PC-9 (cell line): ENCODE measurements around the gene LYPD3. TPM values are rescaled to one million over a fixed set of nuclear protein-coding genes. Genes with fewer than 3 reads are reported as not detected.

Source experiments
- BruUV-seq: library from RNA; stranded (reverse); fragments of 400-500 nt; replicated peaks from 2 replicates; lab custom pipeline; 2021; lab: Mats Ljungman, UMichigan
- CTCF ChIA-PET: fragments of 300-600 bp; sonication (Branson Sonifier 250); formaldehyde crosslinking; loops from one replicate; lab custom pipeline; 2022; ENCODE audit warnings: antibody characterized with exemption; lab: Charles Lee
- POLR2A ChIA-PET: fragments of 300-600 bp; sonication (Branson Sonifier 250); formaldehyde crosslinking; loops from one replicate; lab custom pipeline; 2022; ENCODE audit warnings: antibody characterized with exemption; ENCODE audit not compliant: unreplicated experiment; lab: Charles Lee
- DNase-seq, 2 experiments: peaks; one replicate each; pipeline versions ENCODE4 v3.0.0 to v3.0.0-alpha.2; 2015 to 2022; ENCODE audit warnings: mixed read lengths in 1 of 2
- H2AFZ ChIP-seq: fragments of 200-600 bp; sonication (generic); 2 replicates; pipeline ENCODE4 v1.8.1; 2017; ENCODE audit warnings: antibody characterized with exemption
- H3F3A ChIP-seq: fragments of 200-600 bp; sonication (generic); 2 replicates; pipeline ENCODE4 v1.8.1; 2017; ENCODE audit warnings: antibody characterized with exemption, mild to moderate bottlenecking, low read depth; ENCODE audit not compliant: insufficient read depth
- H3K27ac ChIP-seq: fragments of 200-600 bp; sonication (generic); 2 replicates; pipeline ENCODE4 v1.6.1; 2016; ENCODE audit warnings: mixed run types
- H3K27me3 ChIP-seq: fragments of 200-600 bp; sonication (generic); 2 replicates; pipeline ENCODE4 v1.6.1; 2016; ENCODE audit warnings: low read depth, mixed run types; ENCODE audit not compliant: insufficient read depth
- H3K36me3 ChIP-seq: fragments of 200-600 bp; sonication (generic); 2 replicates; pipeline ENCODE4 v1.6.1; 2016; ENCODE audit warnings: low read depth, mixed run types
- H3K4me1 ChIP-seq: fragments of 200-600 bp; sonication (generic); replicated peaks from 2 replicates; pipeline ENCODE4 v1.6.1; 2016; ENCODE audit warnings: mixed run types; ENCODE audit not compliant: insufficient read depth
- H3K4me2 ChIP-seq: fragments of 200-600 bp; sonication (generic); 2 replicates; pipeline ENCODE4 v1.6.1; 2017; ENCODE audit warnings: mixed run types
- H3K4me3 ChIP-seq: fragments of 200-600 bp; sonication (generic); 2 replicates; pipeline ENCODE4 v1.6.1; 2016; ENCODE audit warnings: mixed run types
- H3K79me2 ChIP-seq: fragments of 200-600 bp; sonication (generic); 2 replicates; pipeline ENCODE4 v1.6.1; 2017; ENCODE audit warnings: low read depth, mixed run types
- H3K9me2 ChIP-seq: fragments of 200-600 bp; sonication (generic); 2 replicates; pipeline ENCODE4 v1.8.1; 2017; ENCODE audit warnings: mild to moderate bottlenecking; ENCODE audit not compliant: insufficient read depth
- H3K9me3 ChIP-seq: fragments of 200-600 bp; sonication (generic); 2 replicates; pipeline ENCODE4 v1.8.1; 2016; ENCODE audit warnings: low read depth; ENCODE audit not compliant: insufficient read depth
- H4K20me1 ChIP-seq: fragments of 200-600 bp; sonication (generic); 2 replicates; pipeline ENCODE4 v1.8.1; 2017; ENCODE audit not compliant: insufficient read depth
- EZH2 ChIP-seq: fragments of 200-600 bp; sonication (generic); IDR thresholded peaks from 2 replicates; pipeline ENCODE4 v1.8.0; 2017; ENCODE audit warnings: antibody characterized with exemption, low read depth
- intact Hi-C: fragments of 100-400 bp; cut with micrococcal nuclease; formaldehyde crosslinking; loops from one replicate; pipeline ENCODE4 v1.10.0; 2022; ENCODE audit not compliant: unreplicated experiment
- total RNA-seq: library from RNA; stranded (reverse); gene quantifications from 2 replicates; pipeline ENCODE4 v1.2.3, GENCODE V29; 2021
- TF ChIP-seq, protein P1 (sequence below): fragments of 200-600 bp; sonication (generic); conservative IDR thresholded peaks from 2 replicates; pipeline ENCODE4 v1.6.1; 2017; ENCODE audit warnings: mixed run types, antibody characterized with exemption, mild to moderate bottlenecking, moderate library complexity

The LYPD3 gene
- total RNA-seq, 1 experiment from 2014 or later, result 70.8 TPM

DNA sequence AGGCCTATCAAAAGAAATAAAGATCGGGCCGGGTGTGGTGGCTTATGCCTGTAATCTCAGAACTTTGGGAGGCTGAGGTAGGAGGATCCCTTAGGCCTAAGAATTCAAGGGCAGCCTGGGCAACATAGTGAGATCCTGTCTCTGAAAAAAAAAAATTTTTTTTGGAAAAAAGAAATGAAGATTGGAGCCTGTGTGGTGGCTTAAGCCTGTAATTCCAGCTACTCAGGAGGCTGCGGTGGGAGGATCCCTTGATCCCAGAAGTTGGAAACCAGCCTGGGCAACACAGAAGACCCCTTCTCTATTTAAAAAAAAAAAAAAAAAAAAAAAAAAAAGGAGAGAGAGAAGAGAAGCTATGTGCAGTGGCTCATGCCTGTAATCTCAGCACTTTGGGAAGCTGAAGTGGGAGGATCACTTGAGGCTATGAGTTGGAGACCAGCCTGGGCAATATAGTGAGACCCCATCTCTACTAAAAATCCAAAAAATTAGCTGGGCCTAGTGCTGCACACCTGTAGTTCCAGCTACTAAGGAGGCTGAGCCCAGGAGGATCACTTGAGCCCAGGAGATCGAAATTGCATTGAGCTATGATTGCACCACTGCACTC, 14.7 kb upstream of the LYPD3 start:
- TF ChIP-seq, protein P1, sequence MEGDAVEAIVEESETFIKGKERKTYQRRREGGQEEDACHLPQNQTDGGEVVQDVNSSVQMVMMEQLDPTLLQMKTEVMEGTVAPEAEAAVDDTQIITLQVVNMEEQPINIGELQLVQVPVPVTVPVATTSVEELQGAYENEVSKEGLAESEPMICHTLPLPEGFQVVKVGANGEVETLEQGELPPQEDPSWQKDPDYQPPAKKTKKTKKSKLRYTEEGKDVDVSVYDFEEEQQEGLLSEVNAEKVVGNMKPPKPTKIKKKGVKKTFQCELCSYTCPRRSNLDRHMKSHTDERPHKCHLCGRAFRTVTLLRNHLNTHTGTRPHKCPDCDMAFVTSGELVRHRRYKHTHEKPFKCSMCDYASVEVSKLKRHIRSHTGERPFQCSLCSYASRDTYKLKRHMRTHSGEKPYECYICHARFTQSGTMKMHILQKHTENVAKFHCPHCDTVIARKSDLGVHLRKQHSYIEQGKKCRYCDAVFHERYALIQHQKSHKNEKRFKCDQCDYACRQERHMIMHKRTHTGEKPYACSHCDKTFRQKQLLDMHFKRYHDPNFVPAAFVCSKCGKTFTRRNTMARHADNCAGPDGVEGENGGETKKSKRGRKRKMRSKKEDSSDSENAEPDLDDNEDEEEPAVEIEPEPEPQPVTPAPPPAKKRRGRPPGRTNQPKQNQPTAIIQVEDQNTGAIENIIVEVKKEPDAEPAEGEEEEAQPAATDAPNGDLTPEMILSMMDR, result no peak
- no peak for TF ChIP-seq EZH2
- Histone ChIP-seq H3K4me2 (no peak overlapping the region), H3K27ac (no peak overlapping the region), H2AFZ (no peak overlapping the region), H3K9me3 (no peaks in the 10 kb centered on the region), H3F3A (peaks cover 23% of the 10 kb centered on the region), H3K79me2 (no peaks in the 10 kb centered on the region), H4K20me1 (no peaks in the 10 kb centered on the region), H3K9me2 (no peaks in the 10 kb centered on the region), H3K4me3 (no peak overlapping the region), H3K27me3 (no peaks in the 10 kb centered on the region), H3K4me1 (peaks cover 7% of the 10 kb centered on the region), H3K36me3 (no peaks in the 10 kb centered on the region)
- intact Hi-C loops, result no loop called here
- ChIA-PET CTCF (no interaction called here), POLR2A (interaction anchor here (0.6 kb wide), 1 partner anchor 54 kb away, joined by 7 read pairs; no protein-coding TSS in a partner anchor)
- BruUV-seq, result no TSS peak
- DNase-seq, result no peak

DNA sequence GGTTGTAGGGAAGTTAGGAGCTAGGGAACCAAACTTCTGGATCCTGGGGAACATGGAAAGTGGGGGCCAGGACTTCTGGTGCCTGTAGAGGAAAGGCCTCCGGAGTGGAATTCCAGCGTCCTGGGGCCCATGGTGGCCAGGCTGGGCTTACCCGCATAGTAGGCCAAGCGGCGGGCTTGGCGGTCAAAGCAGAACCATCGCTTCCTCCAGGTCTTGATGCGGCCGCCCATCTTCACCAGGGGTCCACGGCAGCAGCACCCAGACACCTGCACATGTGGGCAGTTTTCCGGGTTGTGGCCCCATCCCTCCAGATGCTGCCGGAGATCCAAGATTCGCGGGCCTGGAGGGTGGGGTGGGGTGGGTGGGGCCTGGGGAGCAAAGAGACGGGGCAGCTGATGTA, 13.8 kb upstream of the LYPD3 start:
- no peak overlapping the region for H3K4me2 ChIP-seq
- BruUV-seq, result no TSS peak
- CTCF ChIA-PET, result no interaction called here

DNA sequence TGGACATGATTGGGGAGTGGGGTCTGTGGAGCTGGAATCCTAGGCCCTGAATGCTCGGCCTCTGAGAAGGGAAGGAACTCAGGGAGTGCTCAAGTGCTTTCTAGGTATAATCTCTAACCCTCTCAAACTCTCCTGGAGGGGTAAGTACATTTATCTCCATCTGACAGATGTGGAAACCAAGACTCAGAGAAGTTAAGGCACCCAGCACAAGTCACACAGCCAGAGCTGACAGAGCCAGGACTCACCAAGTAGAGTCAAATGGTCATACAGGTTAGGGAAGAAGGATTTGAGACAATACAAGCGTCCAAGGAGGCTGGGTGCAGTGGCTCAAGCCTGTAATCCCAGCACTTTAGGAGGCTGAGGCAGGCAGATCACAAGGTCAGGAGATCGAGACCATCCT, 12.9 kb upstream of the LYPD3 start:
- DNase-seq, result no peak
- ChIA-PET CTCF (no interaction called here), POLR2A (interaction anchor here (0.6 kb wide), 1 partner anchor 1991 kb away, joined by 5 read pairs; no protein-coding TSS in a partner anchor)
- no peaks in the 10 kb centered on the region for H3K9me2 ChIP-seq
- peaks cover 33% of the 10 kb centered on the region for H3F3A ChIP-seq
- H3K79me2 ChIP-seq, result no peaks in the 10 kb centered on the region
- H3K27me3 ChIP-seq, result no peaks in the 10 kb centered on the region
- intact Hi-C loops, result no loop called here
- TF ChIP-seq, protein P1, result no peak
- TF ChIP-seq EZH2, result no peak
- H3K4me1 ChIP-seq, result peaks cover 15% of the 10 kb centered on the region
- no peak overlapping the region for H3K4me2 ChIP-seq
- H3K27ac ChIP-seq, result no peak overlapping the region
- H3K4me3 ChIP-seq, result no peak overlapping the region
- no peaks in the 10 kb centered on the region for H3K36me3 ChIP-seq
- no peaks in the 10 kb centered on the region for H3K9me3 ChIP-seq
- no peaks in the 10 kb centered on the region for H4K20me1 ChIP-seq
- BruUV-seq, result no TSS peak
- H2AFZ ChIP-seq, result no peak overlapping the region

More for the DNA sequence above, 13.8 kb upstream of the LYPD3 start:
- no peaks in the 10 kb centered on the region for H3K36me3 ChIP-seq
- DNase-seq, result no peak
- no peak overlapping the region for H3K4me3 ChIP-seq
- POLR2A ChIA-PET, result no interaction called here
- no peaks in the 10 kb centered on the region for H4K20me1 ChIP-seq
- no peak for TF ChIP-seq EZH2
- intact Hi-C loops, result no loop called here
- peaks cover 30% of the 10 kb centered on the region for H3F3A ChIP-seq
- H3K27ac ChIP-seq, result no peak overlapping the region
- H3K9me2 ChIP-seq, result no peaks in the 10 kb centered on the region
- H3K4me1 ChIP-seq, result peaks cover 14% of the 10 kb centered on the region
- H3K79me2 ChIP-seq, result no peaks in the 10 kb centered on the region
- no peaks in the 10 kb centered on the region for H3K27me3 ChIP-seq
- no peaks in the 10 kb centered on the region for H3K9me3 ChIP-seq
- no peak overlapping the region for H2AFZ ChIP-seq
